BJ (cell line): ENCODE data around the gene PLCH2. TPM values are rescaled to one million over a fixed set of nuclear protein-coding genes. Genes with fewer than 3 reads are reported as not detected.

ENCODE experiments used
- CTCF ChIA-PET: fragments of 350-600 bp; formaldehyde crosslinking; extraction: SDS; loops from one replicate; lab custom pipeline; 2021; ENCODE audit warnings: antibody characterized with exemption, inconsistent platforms; lab: Yijun Ruan, JAX
- POLR2A ChIA-PET: fragments of 300-600 bp; sonication (Branson Sonifier 250); formaldehyde crosslinking; extraction: SDS; loops from one replicate; lab custom pipeline; 2021; ENCODE audit warnings: antibody characterized with exemption; lab: Charles Lee
- DNase-seq: peaks from one replicate; pipeline ENCODE4 v3.0.0-alpha.2; 2011; ENCODE audit warnings: low read depth
- H3K27me3 ChIP-seq: 2 replicates; pipeline ENCODE4 v1.6.0; 2011; ENCODE audit warnings: low read length; ENCODE audit not compliant: control insufficient read depth, insufficient read depth
- H3K36me3 ChIP-seq: 2 replicates; pipeline ENCODE4 v1.5.1; 2011; ENCODE audit warnings: low read length; ENCODE audit not compliant: control insufficient read depth, insufficient read depth
- H3K4me3 ChIP-seq: 2 replicates; pipeline ENCODE4 v1.5.1; 2011; ENCODE audit warnings: low read depth, mild to moderate bottlenecking, control low read depth, low read length
- CTCF ChIP-seq: IDR thresholded peaks from 2 replicates; pipeline ENCODE4 v1.5.1; 2011; ENCODE audit warnings: low read depth, mild to moderate bottlenecking, control low read depth, inconsistent platforms, low read length, moderate library complexity; ENCODE audit not compliant: insufficient read depth
- polyA plus RNA-seq: library from polyadenylated mRNA; depleted of rRNA; stranded (reverse); fragments of >200 nt; gene quantifications from 2 replicates; pipeline ENCODE4 v1.2.3, GENCODE V29; 2011

The PLCH2 gene
- polyA plus RNA-seq, 1 experiment: 0.06 TPM

GRCh38 chr1:2451741-2452140 lies 24.3 kb upstream of the PLCH2 start:
- Histone ChIP-seq H3K36me3 (no peaks in the 10 kb centered on the region), H3K27me3 (no peaks in the 10 kb centered on the region), H3K4me3 (no peak overlapping the region)
- CTCF ChIA-PET: interaction anchor here (0.6 kb wide), 1 partner anchor 50 kb away, joined by 4 read pairs; no protein-coding TSS in a partner anchor
- peak; percentile 64 for DNase-seq
- POLR2A ChIA-PET: no interaction called here
- no peak for TF ChIP-seq CTCF

GRCh38 chr1:2452201-2452931 lies 23.7 kb upstream of the PLCH2 start:
- no peak for TF ChIP-seq CTCF
- no peak for DNase-seq
- no peaks in the 10 kb centered on the region for H3K27me3 ChIP-seq
- ChIA-PET CTCF (interaction anchor here (0.6 kb wide), 1 partner anchor 49 kb away, joined by 4 read pairs; no protein-coding TSS in a partner anchor), POLR2A (no interaction called here)
- no peak overlapping the region for H3K4me3 ChIP-seq
- H3K36me3 ChIP-seq: no peaks in the 10 kb centered on the region

GRCh38 chr1:2452932-2453315 lies 23.2 kb upstream of the PLCH2 start:
- CTCF ChIA-PET: no interaction called here
- DNase-seq: no peak
- no peaks in the 10 kb centered on the region for H3K27me3 ChIP-seq
- H3K4me3 ChIP-seq: no peak overlapping the region
- TF ChIP-seq CTCF: no peak
- no peaks in the 10 kb centered on the region for H3K36me3 ChIP-seq
- POLR2A ChIA-PET: no interaction called here

GRCh38 chr1:2454227-2454626 lies 21.9 kb upstream of the PLCH2 start:
- TF ChIP-seq CTCF: no peak
- no peak overlapping the region for H3K4me3 ChIP-seq
- CTCF ChIA-PET: no interaction called here
- POLR2A ChIA-PET: no interaction called here
- H3K27me3 ChIP-seq: no peaks in the 10 kb centered on the region
- no peaks in the 10 kb centered on the region for H3K36me3 ChIP-seq
- no peak for DNase-seq

GRCh38 chr1:2455757-2456156 lies 20.3 kb upstream of the PLCH2 start:
- ChIA-PET POLR2A (no interaction called here), CTCF (no interaction called here)
- no peak for TF ChIP-seq CTCF
- Histone ChIP-seq H3K27me3 (no peaks in the 10 kb centered on the region), H3K4me3 (no peak overlapping the region), H3K36me3 (no peaks in the 10 kb centered on the region)
- DNase-seq: no peak
